Mucosa of descending colon (tissue), 3 donors: ENCODE results near the gene LRBA. TPM values are rescaled to one million over a fixed set of nuclear protein-coding genes. Genes with fewer than 3 reads are reported as not detected.

Source experiments
- ATAC-seq: fragments of 200-7000 bp; cut with Tn5 transposase; one replicate; pipeline ENCODE4 v1.9.1; 2020; ENCODE audit warnings: mild to moderate bottlenecking, moderate library complexity
- DNase-seq, 3 donors: peaks; one replicate each; pipeline ENCODE4 v3.0.0-alpha.2; 2020
- H3K36me3 ChIP-seq: fragments of 200-600 bp; one replicate; pipeline ENCODE4 v1.8.0; 2021; ENCODE audit warnings: low read depth, mild to moderate bottlenecking
- H3K4me1 ChIP-seq: fragments of 200-600 bp; one replicate; pipeline ENCODE4 v1.8.0; 2021; ENCODE audit warnings: low read depth, mild to moderate bottlenecking
- H3K4me3 ChIP-seq: fragments of 200-600 bp; one replicate; pipeline ENCODE4 v1.8.0; 2021; ENCODE audit warnings: mild to moderate bottlenecking
- H3K9me3 ChIP-seq: fragments of 200-600 bp; one replicate; pipeline ENCODE4 v1.8.0; 2021; ENCODE audit warnings: mild to moderate bottlenecking
- intact Hi-C, 2 donors: fragments of 100-400 bp; cut with DNase I in 1 of 2; cut with micrococcal nuclease in 1 of 2; formaldehyde crosslinking; loops; one replicate each; pipeline versions ENCODE4 v1.11.0 to v1.11.1; 2022; cut with DNase I, micrococcal nuclease
- total RNA-seq, 3 donors: library from RNA; stranded (reverse); fragmentation: NEBNext Ultra II Directional in 2 of 3; extraction: Animal tissue kit (Norgen Biotek cat#: 25700) in 2 of 3; gene quantifications; one replicate each; pipeline versions ENCODE4 v1.2.1 to v1.2.4, GENCODE V29; 2021 to 2023
- TF ChIP-seq, protein P1 (sequence below): fragments of 200-600 bp; IDR thresholded peaks from one replicate; pipeline ENCODE4 v1.8.0; 2022; ENCODE audit warnings: antibody characterized with exemption, mild to moderate bottlenecking
- donor health status: DM: no; HTN: no; CAD: no; lungs with moderate emphysema.
- donor health status: DM: no; HTN: no; CAD: no.
- donor health status: DM: no; HTN: yes; CAD: no.

The LRBA gene
- total RNA-seq, 3 donors from 2014 or later = 69.8 to 98.4 (median 76.2) TPM

DNA sequence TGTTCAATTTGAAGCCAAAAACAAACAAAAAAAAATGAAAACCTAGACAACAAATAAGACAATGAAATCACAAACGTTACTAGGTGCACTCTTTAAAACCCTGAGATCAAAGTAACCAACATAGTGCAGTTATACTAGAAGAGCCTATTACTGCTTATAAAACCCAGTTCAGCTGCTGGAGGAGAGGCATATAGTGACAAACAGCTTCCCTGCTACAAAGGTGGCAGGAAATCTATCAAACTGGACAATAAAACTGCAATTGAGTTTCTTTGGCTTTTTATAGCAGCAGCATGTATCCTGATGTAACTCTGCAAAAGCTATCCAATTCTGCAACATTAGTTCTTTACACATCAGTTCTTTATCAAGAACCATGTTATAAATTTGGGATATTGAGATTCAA is 155.6 kb downstream of the LRBA start:
- no peaks in the 10 kb centered on the region for H3K36me3 ChIP-seq
- DNase-seq = no peak
- H3K9me3 ChIP-seq = no peaks in the 10 kb centered on the region
- peak; percentile 64 for ATAC-seq
- TF ChIP-seq, protein P1, sequence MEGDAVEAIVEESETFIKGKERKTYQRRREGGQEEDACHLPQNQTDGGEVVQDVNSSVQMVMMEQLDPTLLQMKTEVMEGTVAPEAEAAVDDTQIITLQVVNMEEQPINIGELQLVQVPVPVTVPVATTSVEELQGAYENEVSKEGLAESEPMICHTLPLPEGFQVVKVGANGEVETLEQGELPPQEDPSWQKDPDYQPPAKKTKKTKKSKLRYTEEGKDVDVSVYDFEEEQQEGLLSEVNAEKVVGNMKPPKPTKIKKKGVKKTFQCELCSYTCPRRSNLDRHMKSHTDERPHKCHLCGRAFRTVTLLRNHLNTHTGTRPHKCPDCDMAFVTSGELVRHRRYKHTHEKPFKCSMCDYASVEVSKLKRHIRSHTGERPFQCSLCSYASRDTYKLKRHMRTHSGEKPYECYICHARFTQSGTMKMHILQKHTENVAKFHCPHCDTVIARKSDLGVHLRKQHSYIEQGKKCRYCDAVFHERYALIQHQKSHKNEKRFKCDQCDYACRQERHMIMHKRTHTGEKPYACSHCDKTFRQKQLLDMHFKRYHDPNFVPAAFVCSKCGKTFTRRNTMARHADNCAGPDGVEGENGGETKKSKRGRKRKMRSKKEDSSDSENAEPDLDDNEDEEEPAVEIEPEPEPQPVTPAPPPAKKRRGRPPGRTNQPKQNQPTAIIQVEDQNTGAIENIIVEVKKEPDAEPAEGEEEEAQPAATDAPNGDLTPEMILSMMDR = no peak
- no peaks in the 10 kb centered on the region for H3K4me1 ChIP-seq
- H3K4me3 ChIP-seq = no peak overlapping the region
- intact Hi-C loops = no loop called here

- Histone ChIP-seq H3K4me1 (no peaks in the 10 kb centered on the region), H3K4me3 (no peak overlapping the region), H3K36me3 (no peaks in the 10 kb centered on the region), H3K9me3 (no peaks in the 10 kb centered on the region)
- DNase-seq = no peak
- no peak for ATAC-seq
- TF ChIP-seq, protein P1 = no peak
- intact Hi-C loops = no loop called here
Observed at GRCh38 chr4:150855981-150856510, 159.0 kb downstream of the LRBA start.

- DNase-seq = no peak
- TF ChIP-seq, protein P1 = no peak
- Histone ChIP-seq H3K9me3 (no peaks in the 10 kb centered on the region), H3K4me1 (no peaks in the 10 kb centered on the region), H3K36me3 (no peaks in the 10 kb centered on the region), H3K4me3 (no peak overlapping the region)
- peak; percentile 71 for ATAC-seq
- intact Hi-C loops = no loop called here
Observed at GRCh38 chr4:150854600-150854999, 160.5 kb downstream of the LRBA start.

DNA sequence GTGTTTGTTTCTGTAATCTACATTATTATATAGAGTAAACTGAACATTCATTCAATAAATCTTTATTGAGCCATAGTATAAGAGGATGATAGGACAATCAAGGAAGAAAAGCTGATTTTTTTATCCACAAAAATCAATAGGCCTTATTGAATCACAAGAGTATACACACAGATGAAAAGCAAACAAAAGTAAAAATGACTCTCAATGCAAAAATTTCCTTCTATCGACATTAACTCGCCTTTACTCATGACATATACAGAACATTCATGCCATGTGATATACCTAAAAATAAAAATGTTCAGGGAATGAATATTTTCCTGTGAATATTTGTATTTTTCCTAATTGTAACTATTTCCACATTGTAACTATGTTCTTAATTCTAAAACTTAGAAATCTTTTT is 161.2 kb downstream of the LRBA start:
- ATAC-seq = no peak
- Histone ChIP-seq H3K9me3 (no peaks in the 10 kb centered on the region), H3K36me3 (no peaks in the 10 kb centered on the region), H3K4me1 (no peaks in the 10 kb centered on the region), H3K4me3 (no peak overlapping the region)
- TF ChIP-seq, protein P1 = no peak
- DNase-seq = no peak
- intact Hi-C loops = no loop called here

DNA sequence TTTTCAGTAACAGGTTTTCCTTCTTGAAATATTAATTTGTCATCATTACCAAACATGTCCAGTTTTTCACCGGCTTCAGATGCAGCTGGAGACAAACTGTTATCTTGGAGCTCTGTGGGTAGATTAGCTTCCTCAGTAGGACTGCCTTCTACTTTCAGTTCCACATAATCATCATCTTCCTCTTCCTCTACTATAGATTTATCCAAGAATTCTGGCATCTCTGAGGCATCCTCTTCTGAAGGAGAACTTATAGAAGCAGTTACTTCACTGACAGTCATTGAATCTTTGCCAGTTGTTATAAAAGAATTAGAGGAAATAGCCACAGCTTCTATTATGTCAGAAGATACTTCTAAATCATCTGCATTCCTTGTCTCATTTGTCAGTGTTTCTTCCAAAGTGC is 162.9 kb downstream of the LRBA start:
- Histone ChIP-seq H3K9me3 (no peaks in the 10 kb centered on the region), H3K4me1 (no peaks in the 10 kb centered on the region), H3K4me3 (no peak overlapping the region), H3K36me3 (no peaks in the 10 kb centered on the region)
- ATAC-seq = no peak
- intact Hi-C loops = no loop called here
- DNase-seq = no peak
- TF ChIP-seq, protein P1 = no peak

DNA sequence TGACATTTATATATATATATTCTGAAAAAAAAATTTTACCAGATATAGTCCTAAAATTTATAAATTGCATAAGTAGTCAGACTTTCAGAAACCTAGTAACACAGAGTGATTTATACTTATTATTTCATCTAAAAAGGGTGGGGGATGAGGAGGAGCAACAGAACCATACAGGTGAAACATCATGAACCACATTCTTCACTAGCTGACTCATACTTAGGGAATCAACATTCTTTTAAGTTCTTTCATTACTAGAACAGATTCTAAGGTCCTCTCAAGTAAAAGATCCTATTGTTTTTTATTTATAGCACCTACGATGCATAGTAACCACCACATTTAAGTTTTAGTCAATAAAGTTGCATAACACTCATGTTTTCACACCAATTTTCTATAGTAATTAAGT is 166.1 kb downstream of the LRBA start:
- TF ChIP-seq, protein P1 = no peak
- DNase-seq (no peak), ATAC-seq (no peak)
- Histone ChIP-seq H3K9me3 (no peaks in the 10 kb centered on the region), H3K36me3 (no peaks in the 10 kb centered on the region), H3K4me3 (no peak overlapping the region), H3K4me1 (no peaks in the 10 kb centered on the region)
- intact Hi-C loops = no loop called here
